ENCODE results near the gene EXOC4.

The EXOC4 gene

DNA sequence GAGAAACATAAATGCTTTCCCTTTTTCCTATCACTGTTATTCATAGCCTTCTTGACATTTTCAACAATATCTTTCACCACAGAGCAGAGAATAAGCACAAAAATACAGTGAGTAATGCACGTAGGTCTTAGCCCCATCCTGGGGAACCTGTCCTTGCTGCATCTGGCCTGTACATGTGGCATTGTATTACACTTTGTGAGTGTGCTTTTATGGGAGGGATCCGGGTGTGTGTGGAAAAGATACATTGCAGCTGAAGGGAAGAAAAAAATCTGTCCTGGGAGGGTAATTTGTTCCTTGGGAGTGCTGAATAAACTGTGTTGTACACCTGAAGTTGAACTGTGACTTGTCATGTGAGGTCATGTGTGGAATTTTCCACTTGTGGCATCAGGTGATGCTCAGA lies 451.6 kb downstream of the EXOC4 start:
- no peak for DNase-seq (ENCODE audit: low read depth in 2 of 2)

- no peak for DNase-seq (ENCODE audit: low read depth in 2 of 2)
These were observed 452.7 kb downstream of the EXOC4 start for GRCh38 chr7:133705596-133705995.

- DNase-seq (ENCODE audit: low read depth in 2 of 2): no peak
These were observed 453.1 kb downstream of the EXOC4 start for GRCh38 chr7:133706016-133706415.

DNA sequence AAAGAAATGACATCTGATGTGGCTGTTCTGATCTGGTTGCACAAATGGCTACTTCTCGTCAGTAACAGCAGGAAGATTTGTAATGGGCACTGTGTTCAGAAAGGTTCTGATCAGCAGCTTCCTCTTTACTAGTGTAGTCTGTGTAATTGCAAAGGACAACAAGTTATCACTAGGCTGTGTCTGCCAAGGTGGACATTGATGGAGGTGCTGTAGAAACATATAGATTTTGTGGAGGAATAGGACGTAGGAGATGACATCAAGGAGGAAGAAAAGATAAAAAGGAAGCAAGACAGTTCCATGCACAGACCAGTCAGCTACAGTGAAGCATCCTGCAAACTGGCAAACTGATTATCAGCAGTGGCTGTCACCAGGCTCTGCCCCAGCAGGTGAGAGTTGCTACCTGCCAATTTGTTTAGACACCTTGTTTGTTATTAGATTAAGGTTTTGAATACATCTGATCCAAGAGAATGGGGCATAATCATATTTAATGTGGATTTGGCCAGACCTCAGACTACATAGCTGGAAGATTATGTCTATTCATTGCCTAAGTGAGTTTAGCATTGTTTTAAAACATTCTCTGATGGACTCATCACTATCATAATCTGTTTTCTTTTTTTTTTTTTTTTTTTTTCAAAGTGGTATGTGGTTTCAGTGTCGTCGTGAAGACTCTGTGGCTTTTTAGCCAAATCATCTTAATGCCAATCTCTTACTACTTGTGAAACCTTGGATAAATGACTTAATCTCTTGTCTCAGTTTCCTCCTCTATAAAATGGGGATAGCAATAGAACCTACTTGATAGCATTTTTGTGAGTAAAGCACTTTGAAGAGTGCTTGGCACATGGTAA lies 456.4 kb downstream of the EXOC4 start:
- DNase-seq (ENCODE audit: low read depth in 2 of 2): no peak

DNA sequence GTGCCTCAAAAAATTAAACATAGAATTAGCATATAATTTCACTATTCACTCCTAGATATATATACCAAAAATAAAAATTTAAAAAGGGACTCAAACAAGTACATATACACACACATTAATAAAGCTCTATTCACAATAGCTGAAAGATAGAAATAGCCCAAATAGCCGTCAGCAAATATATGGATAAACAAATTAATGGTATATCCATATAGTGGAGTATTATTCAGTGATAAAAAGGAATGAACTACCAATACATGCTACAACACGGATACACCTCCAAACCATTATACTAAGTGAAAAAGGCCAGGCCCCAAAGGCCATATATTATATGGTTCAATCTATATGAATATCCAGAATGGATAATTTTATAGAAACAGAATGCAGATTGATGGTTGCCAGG lies 459.7 kb downstream of the EXOC4 start:
- DNase-seq (ENCODE audit: low read depth in 2 of 2): no peak

DNA sequence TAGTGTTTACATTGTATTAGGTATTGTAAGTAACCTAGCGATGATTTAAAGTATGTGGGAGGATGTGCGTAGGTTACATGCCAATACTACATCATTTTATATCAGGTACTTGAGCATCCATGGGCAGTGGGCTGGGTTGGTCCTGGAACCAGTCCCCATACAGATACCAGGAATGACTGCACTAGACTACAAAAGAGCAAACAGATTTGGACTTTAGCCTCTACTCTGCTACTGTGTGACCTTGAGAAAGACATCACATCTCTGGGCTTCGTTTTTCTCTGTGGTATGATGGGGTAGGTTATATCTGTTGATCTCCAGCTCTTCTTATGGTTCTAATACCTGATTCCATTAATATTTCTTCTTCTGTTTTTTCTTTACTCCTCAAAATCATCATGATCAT lies 461.8 kb downstream of the EXOC4 start:
- DNase-seq (ENCODE audit: low read depth in 2 of 2): no peak

- DNase-seq (ENCODE audit: low read depth in 2 of 2): no peak
These were observed 465.3 kb downstream of the EXOC4 start for GRCh38 chr7:133718131-133718530.

- DNase-seq (ENCODE audit: low read depth in 2 of 2): no peak
These were observed 470.2 kb downstream of the EXOC4 start for GRCh38 chr7:133723044-133723443.

GRCh38 chr7:133724148-133724547 lies 471.3 kb downstream of the EXOC4 start:
- DNase-seq (ENCODE audit: low read depth in 2 of 2): no peak

DNA sequence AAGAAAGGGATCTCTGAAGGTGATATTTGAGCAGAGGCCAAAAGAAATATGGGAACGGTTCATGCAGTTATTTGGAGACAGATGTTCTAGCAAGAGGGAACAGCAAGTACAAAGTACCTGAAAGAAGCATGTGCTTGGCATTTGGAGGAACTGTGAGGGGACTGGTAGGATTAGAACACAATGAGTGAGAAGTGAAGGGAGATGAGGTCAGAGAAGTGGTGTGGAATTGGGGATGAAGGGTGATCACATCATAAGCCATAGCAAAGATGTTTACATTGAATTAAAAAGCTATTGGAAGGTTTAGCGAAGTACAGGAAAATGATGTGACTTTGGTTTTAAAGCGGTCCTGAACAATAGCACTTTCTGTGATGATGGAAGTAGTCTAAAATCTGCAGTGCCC lies 471.8 kb downstream of the EXOC4 start:
- no peak for DNase-seq (ENCODE audit: low read depth in 2 of 2)

DNA sequence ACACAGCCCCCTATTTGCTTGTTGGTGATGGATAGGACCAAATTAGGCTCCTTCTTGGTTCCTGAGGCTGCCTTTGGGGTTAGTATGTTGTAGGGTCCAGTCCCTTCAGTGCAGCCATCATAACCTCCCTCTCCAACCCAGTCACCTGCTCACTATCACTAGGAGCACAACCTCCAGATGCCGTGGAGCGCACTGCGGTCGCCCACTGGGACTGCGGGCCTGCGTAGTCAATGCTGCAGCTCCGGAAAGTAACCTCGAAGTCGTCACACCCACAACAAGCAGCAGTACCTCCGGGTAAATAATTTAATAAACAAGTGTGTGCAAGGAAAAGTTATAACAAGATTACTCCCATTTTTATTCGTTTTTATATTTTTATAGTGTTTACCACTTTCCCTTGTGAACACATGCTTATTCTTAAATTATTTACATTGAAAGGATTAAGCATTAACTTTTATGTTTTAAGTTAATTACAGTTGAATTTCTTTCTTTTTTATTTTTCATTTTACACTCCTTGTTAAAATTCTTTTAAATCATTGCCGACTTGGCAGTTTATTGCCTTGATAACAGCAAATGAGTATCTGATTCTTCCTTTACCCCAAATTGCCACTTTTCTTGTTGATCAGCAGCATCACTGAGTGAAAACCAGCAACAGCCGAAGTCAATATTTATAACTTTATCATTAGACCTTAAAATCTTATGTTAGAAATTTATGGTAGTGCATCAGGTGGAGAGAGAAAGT lies 474.8 kb downstream of the EXOC4 start:
- no peak for DNase-seq (ENCODE audit: low read depth in 2 of 2)

GRCh38 chr7:133730360-133730759 lies 477.5 kb downstream of the EXOC4 start:
- no peak for DNase-seq (ENCODE audit: low read depth in 2 of 2)

DNA sequence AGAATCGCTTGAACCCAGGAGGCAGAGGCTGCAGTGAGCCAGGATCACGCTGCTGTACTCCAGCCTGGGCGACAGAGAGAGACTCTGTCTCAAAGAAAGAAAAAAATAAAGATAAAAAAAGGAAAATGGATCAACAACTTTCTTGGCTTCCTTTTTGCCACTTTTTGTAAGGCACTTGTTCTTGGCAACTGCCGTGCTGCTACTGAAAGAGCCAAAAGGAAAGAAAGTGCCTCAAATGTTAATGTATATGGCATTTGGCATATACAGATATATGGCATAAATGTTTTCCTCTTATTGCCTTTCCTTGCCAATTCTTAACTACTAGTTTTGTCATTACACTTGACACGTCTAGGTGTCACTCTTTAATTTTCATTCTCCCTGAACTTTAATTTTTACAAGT lies 480.5 kb downstream of the EXOC4 start:
- no peak for DNase-seq (ENCODE audit: low read depth in 2 of 2)

GRCh38 chr7:133735222-133735621 lies 482.3 kb downstream of the EXOC4 start:
- DNase-seq (ENCODE audit: low read depth in 2 of 2): no peak

- DNase-seq (ENCODE audit: low read depth in 2 of 2): no peak
These were observed 486.9 kb downstream of the EXOC4 start for GRCh38 chr7:133739817-133740216.

GRCh38 chr7:133741078-133741477 lies 488.2 kb downstream of the EXOC4 start:
- no peak for DNase-seq (ENCODE audit: low read depth in 2 of 2)

- DNase-seq (ENCODE audit: low read depth in 2 of 2): no peak
These were observed 488.8 kb downstream of the EXOC4 start for GRCh38 chr7:133741703-133742102.

DNA sequence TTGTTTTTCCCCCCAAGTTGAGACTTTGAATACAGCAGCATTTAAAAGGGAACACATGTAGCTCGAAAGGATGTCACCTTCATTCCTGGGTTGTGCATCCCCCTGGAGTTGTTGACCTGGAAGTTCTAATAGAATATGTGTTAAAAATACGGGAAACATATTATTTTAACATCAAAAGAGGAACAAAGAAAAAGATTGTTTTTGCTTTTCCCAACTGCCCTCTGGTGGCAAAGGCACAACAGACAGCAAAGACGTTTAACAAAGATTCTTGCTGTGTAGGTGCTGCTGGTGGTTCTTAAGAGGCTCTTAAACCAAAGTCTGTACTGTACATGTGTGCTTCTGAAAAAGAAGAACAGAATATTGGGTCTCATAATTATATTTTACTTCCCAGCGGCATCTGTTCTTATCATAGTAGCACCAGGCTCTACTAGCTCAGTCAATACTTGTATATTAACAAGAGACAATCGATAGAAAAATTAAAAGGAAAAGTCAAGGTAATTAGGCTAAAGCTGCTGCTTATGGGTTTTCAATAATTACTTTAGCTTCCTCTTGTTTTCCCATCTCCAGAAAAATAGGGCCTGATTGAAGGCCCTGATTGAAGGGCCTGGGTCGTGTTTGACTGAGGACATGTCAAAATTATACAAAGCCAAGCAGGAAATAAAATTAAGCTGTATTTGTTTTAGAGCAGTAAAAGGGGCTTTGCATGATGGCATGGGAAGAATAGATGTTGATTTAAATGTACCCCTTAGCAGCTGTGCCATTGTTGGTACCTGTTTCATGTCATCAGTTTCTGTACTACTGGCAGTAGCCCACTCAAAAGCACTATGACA lies 490.0 kb downstream of the EXOC4 start:
- no peak for DNase-seq (ENCODE audit: low read depth in 2 of 2)

GRCh38 chr7:133744451-133744850 lies 491.6 kb downstream of the EXOC4 start:
- DNase-seq (ENCODE audit: low read depth in 2 of 2): no peak

DNA sequence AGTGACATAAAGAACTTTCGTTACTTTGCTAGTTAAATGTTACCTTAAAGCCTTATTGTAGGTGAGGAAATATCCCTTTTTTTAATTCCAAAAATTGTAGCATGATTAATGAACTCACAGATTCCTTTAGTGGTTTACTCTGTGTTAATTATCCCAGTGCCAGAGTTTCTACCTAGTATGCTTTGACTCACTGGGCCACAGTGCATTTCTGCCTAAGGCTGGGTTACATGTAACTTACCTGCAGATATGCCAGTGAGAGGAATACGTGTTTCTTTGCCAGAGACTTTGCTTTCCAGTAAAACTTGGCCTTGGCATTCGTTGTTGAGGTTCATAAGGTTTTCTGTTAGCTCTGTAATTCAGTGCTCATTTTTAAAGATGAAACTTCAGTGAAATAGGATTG lies 493.4 kb downstream of the EXOC4 start:
- DNase-seq (ENCODE audit: low read depth in 2 of 2): no peak

DNA sequence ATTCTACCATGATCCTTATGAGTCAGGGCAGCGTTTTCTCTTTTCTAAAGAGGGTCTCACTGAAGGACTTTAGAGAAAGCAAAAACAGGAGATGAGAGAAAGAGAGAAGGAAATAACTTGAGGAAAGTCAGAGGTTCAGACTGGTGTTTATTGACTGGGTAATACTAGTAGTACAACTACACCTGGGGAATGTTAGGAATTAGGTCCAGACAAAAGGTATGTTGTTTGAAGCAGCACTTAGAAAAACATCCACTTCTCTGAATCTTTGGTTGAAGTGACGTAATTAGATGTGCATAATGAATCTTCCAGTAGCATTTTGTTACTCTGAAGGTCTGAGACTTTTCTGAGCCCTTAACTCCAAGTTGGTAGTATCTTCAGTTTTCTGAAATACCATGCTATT lies 494.0 kb downstream of the EXOC4 start:
- no peak for DNase-seq (ENCODE audit: low read depth in 2 of 2)
